IMR-90 (cell line): Measurements from ENCODE around the gene FCRLA.

Source experiments
- BHLHE40 ChIP-seq: fragments of 150-350 bp; IDR thresholded peaks from 2 replicates; pipeline ENCODE4 v1.6.1; 2016; ENCODE audit warnings: mild to moderate bottlenecking, low read depth, low read length
- CEBPB ChIP-seq: IDR thresholded peaks from 2 replicates; pipeline ENCODE4 v1.6.1; 2012; ENCODE audit warnings: low read depth, low read length, improper control_type of control experiment
- CHD1 ChIP-seq: IDR thresholded peaks from 2 replicates; pipeline ENCODE4 v1.6.1; 2012; ENCODE audit warnings: low read depth, low read length, improper control_type of control experiment
- CTCF ChIP-seq: conservative IDR thresholded peaks from 2 replicates; pipeline ENCODE4 v1.5.1; 2012; ENCODE audit warnings: mild to moderate bottlenecking, low read depth, low read length, improper control_type of control experiment
- ELK1 ChIP-seq: fragments of 150-350 bp; IDR thresholded peaks from 2 replicates; pipeline ENCODE4 v1.6.1; 2016; ENCODE audit warnings: low read depth, mild to moderate bottlenecking, low read length, moderate library complexity, borderline replicate concordance
- MAFK ChIP-seq: IDR thresholded peaks from 2 replicates; pipeline ENCODE4 v1.6.1; 2012; ENCODE audit warnings: low read depth, low read length, improper control_type of control experiment
- MAZ ChIP-seq: IDR thresholded peaks from 2 replicates; pipeline ENCODE4 v1.6.1; 2012; ENCODE audit warnings: low read depth, mild to moderate bottlenecking, low read length, improper control_type of control experiment, moderate library complexity, borderline replicate concordance
- MXI1 ChIP-seq: IDR thresholded peaks from 2 replicates; pipeline ENCODE4 v1.6.1; 2012; ENCODE audit warnings: low read depth, mild to moderate bottlenecking, low read length, moderate library complexity, borderline replicate concordance
- POLR2A ChIP-seq: IDR thresholded peaks from 2 replicates; pipeline ENCODE4 v1.6.1; 2012; ENCODE audit warnings: mild to moderate bottlenecking, low read depth, low read length
- RAD21 ChIP-seq: IDR thresholded peaks from 2 replicates; pipeline ENCODE4 v1.6.1; 2012; ENCODE audit warnings: low read length, improper control_type of control experiment
- RFX5 ChIP-seq: IDR thresholded peaks from 2 replicates; pipeline ENCODE4 v1.8.0; 2012; ENCODE audit warnings: low read depth, mild to moderate bottlenecking, low read length, moderate library complexity
- SMC3 ChIP-seq: fragments of 150-350 bp; IDR thresholded peaks from 2 replicates; pipeline ENCODE4 v1.6.1; 2016; ENCODE audit warnings: low read depth, mild to moderate bottlenecking, antibody characterized with exemption, low read length, moderate library complexity
- USF2 ChIP-seq: fragments of 150-350 bp; IDR thresholded peaks from 2 replicates; pipeline ENCODE4 v1.6.1; 2017; ENCODE audit warnings: mild to moderate bottlenecking, antibody characterized with exemption, low read length, low read depth

GRCh38 chr1:161738627-161739287 is 31.7 kb downstream of the FCRLA start:
- peak; percentile 77 for TF ChIP-seq CTCF
- no peak for TF ChIP-seq POLR2A
- TF ChIP-seq RAD21 = peak; percentile 89
- TF ChIP-seq USF2 = no peak
- no peak for TF ChIP-seq RFX5
- no peak for TF ChIP-seq CEBPB
- TF ChIP-seq MXI1 = no peak
- TF ChIP-seq BHLHE40 = no peak
- TF ChIP-seq ELK1 = no peak
- TF ChIP-seq SMC3 = peak; percentile 91
- no peak for TF ChIP-seq MAFK
- no peak for TF ChIP-seq MAZ
- TF ChIP-seq CHD1 = no peak
